ENCODE measurements around the gene PTPN7. TPM values are rescaled to one million over a fixed set of nuclear protein-coding genes. Genes with fewer than 3 reads are reported as not detected.

Gene PTPN7
- total RNA-seq, 2 donors from 2014 or later, result 4.3 to 6.1 TPM

DNA sequence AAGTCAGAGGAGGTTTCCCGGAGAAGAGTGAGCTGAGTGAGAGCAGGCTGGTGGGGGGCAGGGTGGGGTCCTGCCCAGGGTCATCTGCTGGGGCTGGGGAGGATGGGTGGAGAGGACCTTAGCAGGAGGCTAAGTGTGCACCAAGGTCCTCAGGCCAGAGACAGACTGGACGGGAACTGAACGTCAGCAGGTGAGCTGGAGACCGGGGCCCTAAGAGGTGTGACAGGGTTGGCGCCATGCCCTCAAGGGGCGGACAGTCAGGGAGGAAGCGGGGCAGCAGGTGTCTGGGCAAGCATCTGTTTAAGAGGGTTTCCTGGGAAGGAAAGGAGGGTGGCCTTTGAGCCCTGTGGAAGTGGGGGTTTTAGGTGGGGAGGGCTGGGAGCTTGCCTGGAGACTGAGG is 13.6 kb upstream of the PTPN7 start:
- H3K27me3 ChIP-seq (replicated peaks; ENCODE audit: insufficient read depth), result no peaks in the 10 kb centered on the region
- no peak overlapping the region for H3K27ac ChIP-seq
- no peak for ATAC-seq (ENCODE audit: insufficient number of reproducible peaks, low FRiP score, low read depth)
- no peaks in the 10 kb centered on the region for H3K9me3 ChIP-seq
- H3K4me1 ChIP-seq (ENCODE audit: control insufficient read depth in 1 of 2, low read depth in 2 of 2), result no peaks in the 10 kb centered on the region
- TF ChIP-seq, protein P1, sequence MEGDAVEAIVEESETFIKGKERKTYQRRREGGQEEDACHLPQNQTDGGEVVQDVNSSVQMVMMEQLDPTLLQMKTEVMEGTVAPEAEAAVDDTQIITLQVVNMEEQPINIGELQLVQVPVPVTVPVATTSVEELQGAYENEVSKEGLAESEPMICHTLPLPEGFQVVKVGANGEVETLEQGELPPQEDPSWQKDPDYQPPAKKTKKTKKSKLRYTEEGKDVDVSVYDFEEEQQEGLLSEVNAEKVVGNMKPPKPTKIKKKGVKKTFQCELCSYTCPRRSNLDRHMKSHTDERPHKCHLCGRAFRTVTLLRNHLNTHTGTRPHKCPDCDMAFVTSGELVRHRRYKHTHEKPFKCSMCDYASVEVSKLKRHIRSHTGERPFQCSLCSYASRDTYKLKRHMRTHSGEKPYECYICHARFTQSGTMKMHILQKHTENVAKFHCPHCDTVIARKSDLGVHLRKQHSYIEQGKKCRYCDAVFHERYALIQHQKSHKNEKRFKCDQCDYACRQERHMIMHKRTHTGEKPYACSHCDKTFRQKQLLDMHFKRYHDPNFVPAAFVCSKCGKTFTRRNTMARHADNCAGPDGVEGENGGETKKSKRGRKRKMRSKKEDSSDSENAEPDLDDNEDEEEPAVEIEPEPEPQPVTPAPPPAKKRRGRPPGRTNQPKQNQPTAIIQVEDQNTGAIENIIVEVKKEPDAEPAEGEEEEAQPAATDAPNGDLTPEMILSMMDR (IDR thresholded peaks at IDR 0.05), result no peak
- DNase-seq (ENCODE audit: low spot score), result no peak
- no peak overlapping the region for H3K4me3 ChIP-seq
- no peaks in the 10 kb centered on the region for H3K36me3 ChIP-seq

DNA sequence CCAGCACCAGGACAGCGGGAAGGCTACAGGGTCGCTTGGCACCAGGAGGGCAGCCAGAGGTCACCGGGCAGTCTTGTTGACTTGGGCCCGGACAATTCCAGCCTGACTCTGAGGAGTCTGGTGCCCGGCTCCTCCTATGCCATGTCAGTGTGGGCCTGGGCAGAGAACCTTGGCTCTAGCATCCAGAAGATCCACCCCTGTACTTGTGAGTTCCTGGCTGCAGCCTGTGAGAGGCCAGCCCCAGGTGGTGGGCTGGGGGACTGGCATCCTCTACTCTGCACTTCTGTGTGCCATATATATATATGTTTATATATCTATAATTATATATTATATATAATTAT is 11.6 kb upstream of the PTPN7 start:
- no peaks in the 10 kb centered on the region for H3K36me3 ChIP-seq

DNA sequence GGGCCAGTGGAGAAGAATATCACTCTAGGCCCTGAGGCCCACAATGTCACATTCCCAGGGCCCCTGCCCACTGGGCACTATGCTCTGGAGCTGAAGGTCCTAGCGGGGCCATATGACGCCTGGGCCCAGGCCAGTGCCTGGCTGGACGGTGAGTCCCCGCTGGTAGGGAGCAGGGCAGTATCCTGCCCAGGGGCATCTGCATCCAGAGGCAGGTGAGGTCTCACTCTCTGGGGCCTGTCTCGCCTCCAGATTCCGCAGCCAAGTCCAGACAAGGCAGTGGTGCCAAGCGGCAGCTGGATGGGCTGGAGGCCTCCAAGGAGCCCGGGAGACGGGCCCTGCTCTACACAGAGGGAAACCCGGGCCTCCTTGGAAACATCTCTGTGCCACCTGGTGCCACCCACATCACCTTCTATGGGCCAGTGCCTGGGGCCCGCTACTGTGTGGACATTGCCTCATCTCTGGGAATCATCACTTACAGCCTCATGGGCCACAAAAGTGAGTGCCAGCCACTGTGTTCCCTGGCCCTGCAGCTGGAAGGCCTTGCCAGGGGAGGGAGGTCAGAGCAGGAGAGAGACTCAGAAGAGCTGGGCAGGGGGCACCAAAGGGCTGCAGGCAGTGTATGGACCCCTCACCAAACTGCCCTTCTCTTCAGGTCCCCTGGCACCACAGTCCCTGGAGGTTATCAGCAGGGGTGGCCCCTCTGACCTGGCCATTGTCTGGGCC is 11.1 kb upstream of the PTPN7 start:
- TF ChIP-seq, protein P1 (IDR thresholded peaks at IDR 0.05), result no peak
- ATAC-seq (ENCODE audit: insufficient number of reproducible peaks, low FRiP score, low read depth), result no peak

More for the DNA sequence above, 11.6 kb upstream of the PTPN7 start:
- TF ChIP-seq, protein P1 (IDR thresholded peaks at IDR 0.05), result no peak
- no peak for ATAC-seq (ENCODE audit: insufficient number of reproducible peaks, low FRiP score, low read depth)
- Histone ChIP-seq H3K27me3 (replicated peaks; ENCODE audit: insufficient read depth) (no peaks in the 10 kb centered on the region), H3K4me1 (ENCODE audit: control insufficient read depth in 1 of 2, low read depth in 2 of 2) (no peaks in the 10 kb centered on the region), H3K9me3 (no peaks in the 10 kb centered on the region), H3K4me3 (no peak overlapping the region), H3K27ac (no peak overlapping the region)
- DNase-seq (ENCODE audit: low spot score), result no peak

DNA sequence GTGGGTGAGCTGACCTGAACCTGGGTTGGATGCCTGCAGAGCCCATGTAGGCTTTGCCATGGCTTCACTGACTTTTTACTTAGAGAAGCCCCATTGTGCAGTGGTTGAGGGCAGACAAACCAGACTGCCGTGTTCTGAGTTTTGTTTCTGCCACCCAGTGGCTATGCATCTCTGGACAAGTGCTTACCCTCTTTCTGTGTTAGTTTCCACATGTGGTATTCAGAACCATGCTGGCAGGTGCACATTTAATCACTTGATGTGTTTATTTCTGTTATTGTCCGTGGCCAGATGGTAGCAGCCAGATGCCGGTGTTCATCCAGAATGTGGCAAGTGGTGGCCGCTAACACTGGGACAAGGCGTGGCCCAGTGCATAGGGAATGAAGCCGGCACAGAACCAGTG is 10.3 kb upstream of the PTPN7 start:
- H3K4me3 ChIP-seq, result no peak overlapping the region
- H3K27me3 ChIP-seq (replicated peaks; ENCODE audit: insufficient read depth), result no peaks in the 10 kb centered on the region
- H3K36me3 ChIP-seq, result no peaks in the 10 kb centered on the region
- TF ChIP-seq, protein P1 (IDR thresholded peaks at IDR 0.05), result no peak
- ATAC-seq (ENCODE audit: insufficient number of reproducible peaks, low FRiP score, low read depth) (no peak), DNase-seq (ENCODE audit: low spot score) (no peak)
- H3K27ac ChIP-seq, result no peak overlapping the region
- H3K4me1 ChIP-seq (ENCODE audit: control insufficient read depth in 1 of 2, low read depth in 2 of 2), result no peaks in the 10 kb centered on the region
- H3K9me3 ChIP-seq, result no peaks in the 10 kb centered on the region

More for the DNA sequence above, 11.1 kb upstream of the PTPN7 start:
- H3K27ac ChIP-seq, result no peak overlapping the region
- H3K9me3 ChIP-seq, result no peaks in the 10 kb centered on the region
- H3K4me1 ChIP-seq (ENCODE audit: control insufficient read depth in 1 of 2, low read depth in 2 of 2), result no peaks in the 10 kb centered on the region
- H3K36me3 ChIP-seq, result no peaks in the 10 kb centered on the region
- no peaks in the 10 kb centered on the region for H3K27me3 ChIP-seq (replicated peaks; ENCODE audit: insufficient read depth)
- H3K4me3 ChIP-seq, result no peak overlapping the region
- no peak for DNase-seq (ENCODE audit: low spot score)

DNA sequence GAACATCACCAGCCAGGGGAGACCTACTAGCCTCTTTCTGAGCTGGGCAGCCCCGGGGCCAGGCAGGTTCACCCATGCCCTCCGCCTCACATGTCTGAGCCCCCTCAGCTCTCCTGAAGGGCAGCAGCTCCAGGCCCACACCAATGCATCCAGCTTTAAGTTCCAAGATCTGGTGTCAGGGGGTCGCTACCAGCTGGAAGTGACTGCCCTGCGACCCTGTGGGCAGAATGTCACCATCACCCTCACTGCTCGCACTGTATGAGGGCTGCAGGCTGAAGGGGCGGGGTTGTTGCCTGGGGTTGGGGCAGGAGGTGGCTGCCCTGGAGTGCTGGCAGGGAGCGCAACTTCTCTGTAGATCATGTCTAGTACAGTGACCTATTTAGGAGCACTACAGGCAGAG is 8.5 kb upstream of the PTPN7 start:
- Histone ChIP-seq H3K36me3 (no peaks in the 10 kb centered on the region), H3K9me3 (no peaks in the 10 kb centered on the region), H3K27ac (no peak overlapping the region), H3K27me3 (replicated peaks; ENCODE audit: insufficient read depth) (no peaks in the 10 kb centered on the region), H3K4me3 (no peak overlapping the region), H3K4me1 (ENCODE audit: control insufficient read depth in 1 of 2, low read depth in 2 of 2) (no peaks in the 10 kb centered on the region)
- TF ChIP-seq, protein P1 (IDR thresholded peaks at IDR 0.05), result no peak
- no peak for ATAC-seq (ENCODE audit: insufficient number of reproducible peaks, low FRiP score, low read depth)
- no peak for DNase-seq (ENCODE audit: low spot score)
